ENCODE results near the gene PTPRN2.
"Not testable (repeated sequence)": the region's sequence is repeated elsewhere in the genome, so short reads cannot be mapped to it uniquely, and the experiment has no call there.

PTPRN2 gene

DNA sequence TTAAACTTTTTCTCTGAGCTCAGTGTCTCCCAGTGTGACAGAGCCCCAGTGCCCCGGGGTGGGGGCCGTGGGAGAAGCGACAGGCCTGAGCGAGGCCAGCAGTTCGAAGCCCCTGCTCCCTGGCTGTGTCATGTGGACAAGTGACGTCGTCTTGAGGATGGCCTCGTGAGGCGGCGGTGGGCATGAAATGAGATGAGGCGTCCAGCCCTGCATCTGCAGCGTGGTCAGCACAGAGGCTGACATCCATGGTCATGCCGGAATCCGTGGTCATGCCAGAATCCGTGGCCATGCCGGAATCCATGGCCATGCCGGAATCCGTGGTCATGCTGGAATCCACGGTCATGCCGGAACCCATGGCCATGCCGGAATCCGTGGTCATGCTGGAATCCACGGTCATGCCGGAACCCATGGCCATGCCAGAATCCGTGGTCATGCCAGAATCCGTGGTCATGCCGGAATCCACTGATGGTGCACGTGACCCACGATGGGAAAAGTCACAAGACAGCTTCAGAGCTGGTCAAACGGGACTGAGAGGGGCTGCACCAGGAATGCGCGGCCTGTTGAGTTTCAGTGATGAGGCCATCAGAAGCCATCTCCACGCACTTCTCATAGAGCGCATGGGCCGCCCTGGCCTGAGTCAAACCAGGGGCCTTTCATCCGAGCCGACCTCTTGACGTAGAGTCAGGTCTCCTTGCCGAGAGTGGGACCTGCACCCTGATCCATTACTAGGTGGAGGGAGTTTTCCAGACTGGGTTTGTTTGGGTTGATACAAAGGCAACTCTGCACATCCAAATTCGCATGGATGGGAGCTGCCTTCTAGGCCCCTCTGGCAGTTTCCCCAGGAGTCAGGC lies 342.5 kb downstream of the PTPRN2 start:
- no peak for DNase-seq

- no peak for DNase-seq
Observed at GRCh38 chr7:158244430-158244829, 343.2 kb downstream of the PTPRN2 start.

DNA sequence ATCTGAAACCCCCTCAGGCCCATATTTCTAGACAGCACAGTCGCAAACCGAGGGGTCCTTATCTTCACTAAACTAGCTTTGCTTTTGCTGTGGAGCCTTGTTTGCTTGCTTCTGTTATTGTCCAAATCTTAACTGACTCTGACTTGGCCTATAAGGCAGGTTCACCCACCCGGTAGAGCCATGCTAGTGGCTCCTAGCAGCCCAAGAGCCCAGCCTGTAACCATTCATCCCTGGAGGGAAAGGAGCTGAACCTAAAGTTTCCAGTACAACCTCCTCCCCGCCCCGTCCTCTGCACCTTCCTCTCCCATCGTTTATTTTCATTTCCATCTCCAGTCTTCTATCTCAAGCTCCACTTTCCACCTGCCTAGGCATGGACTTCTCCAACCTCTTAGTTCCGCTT lies 345.7 kb downstream of the PTPRN2 start:
- no peak for DNase-seq

GRCh38 chr7:158240801-158241200 lies 346.8 kb downstream of the PTPRN2 start:
- no peak for DNase-seq

- peak in 2 of 3 experiments; percentile 18 to 97 for DNase-seq
Observed at GRCh38 chr7:158239290-158239981, 348.2 kb downstream of the PTPRN2 start.

- DNase-seq, result no peak
Observed at GRCh38 chr7:158238616-158239289, 348.9 kb downstream of the PTPRN2 start.

DNA sequence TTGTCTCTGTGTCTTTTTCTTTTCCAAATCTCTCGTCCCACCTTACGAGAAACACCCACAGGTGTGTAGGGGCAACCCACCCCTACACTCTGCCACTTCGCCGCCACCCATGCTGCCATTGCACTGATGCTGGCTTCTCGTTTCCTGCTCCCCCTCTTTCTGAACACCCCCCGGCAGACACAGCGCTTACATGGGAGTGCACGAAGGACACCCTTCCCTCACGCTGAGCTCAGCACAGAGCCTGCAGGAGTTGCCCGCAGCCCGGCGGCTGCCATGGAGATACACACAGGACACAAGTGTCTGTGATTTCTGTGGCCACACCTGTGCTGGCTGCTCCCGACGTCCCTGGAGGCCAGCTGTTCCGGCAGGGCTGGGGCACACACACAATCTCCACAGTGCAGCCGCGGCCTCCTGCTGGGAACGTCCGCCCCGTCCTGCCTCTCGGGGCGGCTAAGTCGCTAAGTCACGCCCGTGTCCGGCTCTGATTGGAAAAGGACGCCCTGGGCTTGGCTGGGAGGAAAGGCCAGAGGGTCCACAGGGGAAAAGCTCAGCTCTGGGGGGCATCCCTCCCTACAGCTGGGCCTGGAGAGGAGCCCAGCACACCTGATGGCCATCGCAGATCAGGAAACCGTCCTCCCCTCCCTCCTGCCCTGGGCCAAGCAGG lies 349.8 kb downstream of the PTPRN2 start:
- DNase-seq, result peak; percentile 70 to 89 (median 83)

GRCh38 chr7:158236400-158236799 lies 351.2 kb downstream of the PTPRN2 start:
- peak in 1 of 3 experiments; percentile 5 for DNase-seq

DNA sequence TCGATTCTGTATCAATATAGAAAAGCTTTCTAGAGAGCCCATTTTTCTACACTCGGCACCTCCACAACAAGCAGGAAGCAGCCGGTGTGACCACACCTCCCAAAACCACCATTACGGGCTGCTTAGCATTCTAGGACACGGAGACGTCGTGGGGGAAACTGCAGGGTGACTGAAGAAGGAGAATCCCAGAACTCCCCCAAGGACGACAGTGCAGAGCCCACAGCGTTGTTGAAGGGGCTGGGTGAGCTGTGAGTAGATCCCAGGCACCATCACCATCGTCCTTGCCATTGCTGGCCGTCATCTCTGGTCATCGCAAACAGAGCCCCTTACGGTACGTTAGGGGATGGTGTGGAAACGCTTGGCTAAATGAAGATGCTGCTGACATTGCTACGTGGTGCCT lies 351.8 kb downstream of the PTPRN2 start:
- no peak for DNase-seq

GRCh38 chr7:158229945-158230344 lies 357.7 kb downstream of the PTPRN2 start:
- no peak for DNase-seq

- DNase-seq, result peak in 1 of 3 experiments; percentile 56
Observed at GRCh38 chr7:158228986-158229385, 358.6 kb downstream of the PTPRN2 start.

- peak in 1 of 3 experiments; percentile 9 for DNase-seq
Observed at GRCh38 chr7:158228131-158228530, 359.5 kb downstream of the PTPRN2 start.

GRCh38 chr7:158227258-158227984 lies 360.2 kb downstream of the PTPRN2 start:
- DNase-seq, result no peak

- DNase-seq, result no peak
Observed at GRCh38 chr7:158216198-158216597, 371.4 kb downstream of the PTPRN2 start.

DNA sequence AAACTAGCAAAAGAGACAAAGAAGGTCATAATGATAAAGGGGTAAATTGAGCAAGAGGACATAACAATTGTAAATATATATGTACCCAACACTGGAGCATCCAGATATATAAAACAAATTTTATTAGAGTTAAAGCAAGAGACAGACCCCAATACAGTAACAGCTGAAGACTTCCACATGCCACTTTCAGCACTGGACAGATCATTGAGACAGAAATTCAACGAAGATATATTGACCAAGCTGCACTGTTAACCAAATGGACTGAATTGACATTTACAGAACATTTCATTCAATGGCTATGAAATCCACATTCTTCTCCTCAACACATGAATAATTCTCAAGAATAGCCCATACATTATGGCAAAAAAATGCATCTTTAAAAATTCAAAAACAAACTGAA lies 378.2 kb downstream of the PTPRN2 start:
- DNase-seq, result no peak

- DNase-seq, result no peak
Observed at GRCh38 chr7:158206341-158206740, 381.3 kb downstream of the PTPRN2 start.

GRCh38 chr7:158204453-158204852 lies 383.2 kb downstream of the PTPRN2 start:
- DNase-seq, result no peak

DNA sequence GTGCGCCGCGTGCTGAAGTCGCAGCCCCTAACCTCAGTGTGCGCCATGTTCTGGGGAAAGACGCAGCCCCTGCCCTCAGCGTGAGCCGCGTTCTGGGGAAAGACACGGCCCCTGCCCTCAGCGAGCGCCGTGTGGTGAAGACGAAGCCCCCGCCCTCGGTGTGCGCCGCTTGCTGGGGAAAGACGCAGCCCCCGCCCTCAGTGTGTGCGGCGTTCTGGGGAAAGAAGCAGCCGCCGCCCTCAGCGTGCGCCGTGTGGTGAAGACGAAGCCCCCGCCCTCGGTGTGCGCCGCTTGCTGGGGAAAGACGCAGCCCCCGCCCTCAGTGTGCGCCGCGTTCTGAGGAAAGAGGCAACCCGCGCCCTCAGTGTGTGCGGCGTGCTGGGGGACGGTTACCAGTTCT lies 383.7 kb downstream of the PTPRN2 start:
- DNase-seq, result not testable (repeated sequence)

- DNase-seq, result peak in 1 of 3 experiments; percentile 15
Observed at GRCh38 chr7:158194365-158194900, 393.2 kb downstream of the PTPRN2 start.

- DNase-seq, result no peak
Observed at GRCh38 chr7:158193446-158193845, 394.2 kb downstream of the PTPRN2 start.

- no peak for DNase-seq
Observed at GRCh38 chr7:158192956-158193355, 394.7 kb downstream of the PTPRN2 start.
